Thyroid gland (tissue), 4 donors: ENCODE results near the gene NLRP3. TPM values are rescaled to one million over a fixed set of nuclear protein-coding genes. Genes with fewer than 3 reads are reported as not detected.

ENCODE experiments used
- DNase-seq, 2 donors: peaks; one replicate each; pipeline ENCODE4 v3.0.0-alpha.2; 2019
- H3K27ac ChIP-seq, 3 donors: fragments of 200-600 bp; sonication (generic); 1 replicate in 2 of 3; 2 replicates in 1 of 3; pipeline ENCODE4 v1.5.1; 2016 to 2019; ENCODE audit warnings: mild to moderate bottlenecking in 1 of 3, moderate library complexity in 1 of 3
- H3K27me3 ChIP-seq: fragments of 200-600 bp; sonication (generic); one replicate; pipeline ENCODE4 v1.5.1; 2019
- H3K36me3 ChIP-seq, 2 donors: fragments of 200-600 bp; sonication (generic); one replicate each; pipeline ENCODE4 v1.5.1; 2016 to 2019
- H3K4me1 ChIP-seq, 2 donors: fragments of 200-600 bp; sonication (generic); one replicate each; pipeline ENCODE4 v1.5.1; 2017 to 2019
- H3K4me3 ChIP-seq, 3 donors: fragments of 200-600 bp; sonication (generic); replicated peaks in 1 of 3; 1 replicate in 2 of 3; 2 replicates in 1 of 3; pipeline ENCODE4 v1.5.1; 2016; ENCODE audit warnings: mild to moderate bottlenecking in 1 of 3
- H3K9me3 ChIP-seq: fragments of 200-600 bp; sonication (generic); one replicate; pipeline ENCODE4 v1.5.1; 2017
- POLR2A ChIP-seq, 2 donors: fragments of 450-650 bp; IDR thresholded peaks; one replicate each; pipeline ENCODE4 v1.6.1; 2017; ENCODE audit warnings: antibody characterized with exemption in 2 of 2, mild to moderate bottlenecking in 2 of 2, moderate library complexity in 1 of 2
- WGBS, 2 donors: methylation state at CpG; one replicate each; pipeline ENCODE4 v1.1.5; 2017; 5-methylcytosine and 5-hydroxymethylcytosine counted together
- intact Hi-C: fragments of 100-400 bp; cut with DNase I; formaldehyde crosslinking; loops from one replicate; pipeline ENCODE4 v1.15.1; 2023
- total RNA-seq, 4 donors: library from RNA; depleted of rRNA; stranded (reverse); fragments of >200 nt; gene quantifications; one replicate each; pipeline ENCODE4 v1.2.3, GENCODE V29; 2016
- TF ChIP-seq, protein P1 (sequence below), 6 experiments: fragments of 200-600 bp in 3 of 6; fragments of 450-650 bp in 3 of 6; sonication (generic) in 3 of 6; IDR thresholded peaks; one replicate each; pipeline ENCODE4 v1.5.1; 2016 to 2019; ENCODE audit warnings: antibody characterized with exemption in 6 of 6, mild to moderate bottlenecking in 2 of 6, inconsistent platforms in 1 of 6, moderate library complexity in 1 of 6

NLRP3 gene
- total RNA-seq, 4 donors from 2014 or later = 0.54 to 2.3 (median 0.75) TPM

DNA sequence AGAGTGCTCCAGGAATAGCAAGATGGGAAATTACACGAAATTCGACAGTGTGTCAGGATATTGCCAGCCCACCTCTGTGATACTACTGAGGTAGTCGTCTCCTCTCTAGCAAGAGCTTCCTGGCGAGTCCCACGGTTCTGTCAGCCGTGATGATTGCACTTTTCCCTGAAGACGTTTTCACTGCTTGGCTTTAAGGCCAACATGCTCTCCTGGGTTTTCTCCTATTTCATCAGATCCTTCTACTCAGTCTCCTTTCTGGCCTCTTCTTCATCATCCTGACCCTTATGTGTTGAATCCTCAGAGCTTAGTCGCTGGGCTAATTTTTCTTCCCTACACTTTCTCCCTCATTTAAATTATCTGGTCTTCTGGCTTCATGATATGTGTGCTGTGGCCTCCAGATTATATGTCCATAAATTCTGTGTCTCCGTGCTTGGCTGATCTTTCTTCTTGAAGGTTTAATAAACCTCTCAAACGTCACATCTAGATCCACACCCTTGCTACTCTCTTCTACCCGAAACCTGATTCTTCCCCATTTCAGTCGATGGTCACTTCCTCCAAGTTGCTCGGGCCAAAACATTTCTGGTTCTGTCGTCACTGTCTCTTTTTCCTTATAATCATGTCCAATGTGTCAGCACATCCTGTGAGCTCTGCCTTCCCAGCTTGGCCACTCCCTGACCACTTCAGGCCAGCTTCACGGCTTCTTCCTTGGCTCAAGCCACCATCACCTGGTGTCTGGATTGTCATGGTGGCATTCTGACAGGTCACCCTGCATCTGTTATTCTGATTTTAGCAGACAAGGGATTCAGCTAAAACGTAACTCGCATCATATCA is 29.8 kb downstream of the NLRP3 start:
- TF ChIP-seq, protein P1, sequence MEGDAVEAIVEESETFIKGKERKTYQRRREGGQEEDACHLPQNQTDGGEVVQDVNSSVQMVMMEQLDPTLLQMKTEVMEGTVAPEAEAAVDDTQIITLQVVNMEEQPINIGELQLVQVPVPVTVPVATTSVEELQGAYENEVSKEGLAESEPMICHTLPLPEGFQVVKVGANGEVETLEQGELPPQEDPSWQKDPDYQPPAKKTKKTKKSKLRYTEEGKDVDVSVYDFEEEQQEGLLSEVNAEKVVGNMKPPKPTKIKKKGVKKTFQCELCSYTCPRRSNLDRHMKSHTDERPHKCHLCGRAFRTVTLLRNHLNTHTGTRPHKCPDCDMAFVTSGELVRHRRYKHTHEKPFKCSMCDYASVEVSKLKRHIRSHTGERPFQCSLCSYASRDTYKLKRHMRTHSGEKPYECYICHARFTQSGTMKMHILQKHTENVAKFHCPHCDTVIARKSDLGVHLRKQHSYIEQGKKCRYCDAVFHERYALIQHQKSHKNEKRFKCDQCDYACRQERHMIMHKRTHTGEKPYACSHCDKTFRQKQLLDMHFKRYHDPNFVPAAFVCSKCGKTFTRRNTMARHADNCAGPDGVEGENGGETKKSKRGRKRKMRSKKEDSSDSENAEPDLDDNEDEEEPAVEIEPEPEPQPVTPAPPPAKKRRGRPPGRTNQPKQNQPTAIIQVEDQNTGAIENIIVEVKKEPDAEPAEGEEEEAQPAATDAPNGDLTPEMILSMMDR (IDR thresholded peaks at IDR 0.05) = no peak
- Histone ChIP-seq H3K4me3 (no peak overlapping the region), H3K9me3 (no peaks in the 10 kb centered on the region), H3K27me3 (no peaks in the 10 kb centered on the region), H3K4me1 (no peaks in the 10 kb centered on the region), H3K36me3 (no peaks in the 10 kb centered on the region), H3K27ac (no peak overlapping the region)
- WGBS, 2 donors = 79 to 83% methylated on average over 17 of the region's 17 CpGs
- no peak for DNase-seq
- intact Hi-C loops = no loop called here

DNA sequence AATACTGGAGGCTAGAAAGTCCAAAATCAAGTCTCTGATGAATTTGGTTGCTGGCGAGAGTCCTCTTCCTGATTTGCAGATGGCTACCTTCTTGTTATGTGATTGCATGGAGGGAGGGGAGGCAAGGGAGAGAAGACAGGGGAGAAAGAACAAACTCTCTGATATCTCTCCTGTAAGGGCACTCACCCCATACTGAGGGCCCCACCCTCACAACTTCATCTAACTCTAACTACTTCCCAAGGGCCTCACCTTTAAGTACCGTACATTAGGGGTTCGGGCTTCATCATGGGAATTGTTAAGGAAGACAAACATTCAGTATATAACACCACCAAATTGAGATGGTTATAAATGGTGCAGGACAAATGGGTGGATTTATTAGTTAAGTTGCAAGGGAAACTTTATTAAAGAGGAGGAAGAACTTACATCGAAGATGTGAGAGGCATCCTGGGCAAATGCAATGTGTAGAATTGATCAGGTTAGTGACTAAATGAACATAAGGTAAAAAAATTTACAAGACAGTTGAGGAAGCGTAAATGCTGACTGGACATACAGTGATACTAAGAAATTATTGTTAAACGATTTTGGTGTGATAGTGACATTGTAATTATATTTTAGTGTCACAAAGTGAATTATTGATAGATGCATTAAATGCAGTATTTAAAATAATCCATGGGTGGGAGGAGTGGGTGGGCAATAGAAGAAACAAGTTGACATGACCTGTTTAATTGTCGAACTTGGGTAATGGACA is 31.4 kb downstream of the NLRP3 start:
- Histone ChIP-seq H3K27ac (peak overlapping the region in 1 of 3 donors; percentile 41), H3K9me3 (no peaks in the 10 kb centered on the region), H3K4me3 (peak overlapping the region in 1 of 3 donors; percentile 30), H3K27me3 (no peaks in the 10 kb centered on the region), H3K4me1 (no peaks in the 10 kb centered on the region), H3K36me3 (no peaks in the 10 kb centered on the region)
- WGBS, 2 donors = 84 to 86% methylated on average over 7 of the region's 7 CpGs
- TF ChIP-seq, protein P1 (IDR thresholded peaks at IDR 0.05) = no peak
- TF ChIP-seq POLR2A (IDR thresholded peaks at IDR 0.05) = no peak
- DNase-seq = no peak
- intact Hi-C loops = no loop called here

DNA sequence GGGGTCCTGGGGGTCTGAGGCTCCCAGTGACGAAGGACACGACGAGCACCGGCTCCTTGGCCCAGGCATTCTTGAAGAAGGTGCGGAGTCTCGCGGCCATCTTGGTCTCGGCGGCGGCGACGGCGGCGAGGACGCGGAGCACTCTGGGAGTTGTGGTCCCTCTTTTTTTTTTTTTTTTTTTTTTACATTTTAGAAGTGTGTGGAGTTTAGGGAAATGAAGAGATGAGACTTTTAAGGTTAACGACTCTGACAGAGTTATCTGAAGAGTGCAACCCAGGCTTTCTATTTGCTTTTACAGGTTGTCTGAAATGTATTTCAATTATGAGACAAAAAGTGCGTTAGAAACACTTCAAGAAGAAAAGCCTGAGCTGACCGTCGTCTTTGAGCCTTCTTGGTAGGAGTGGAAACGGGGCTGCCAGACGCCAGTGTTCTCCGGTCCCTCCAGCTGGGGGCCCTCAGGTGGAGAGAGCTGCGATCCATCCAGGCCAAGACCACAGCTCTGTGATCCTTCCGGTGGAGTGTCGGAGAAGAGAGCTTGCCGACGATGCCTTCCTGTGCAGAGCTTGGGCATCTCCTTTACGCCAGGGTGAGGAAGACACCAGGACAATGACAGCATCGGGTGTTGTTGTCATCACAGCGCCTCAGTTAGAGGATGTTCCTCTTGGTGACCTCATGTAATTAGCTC is 32.3 kb downstream of the NLRP3 start:
- no peak for TF ChIP-seq POLR2A (IDR thresholded peaks at IDR 0.05)
- TF ChIP-seq, protein P1 (IDR thresholded peaks at IDR 0.05) = no peak
- DNase-seq = peak; percentile 56 to 62
- H3K4me1 ChIP-seq = no peaks in the 10 kb centered on the region
- H3K27me3 ChIP-seq = no peaks in the 10 kb centered on the region
- H3K9me3 ChIP-seq = no peaks in the 10 kb centered on the region
- no peaks in the 10 kb centered on the region for H3K36me3 ChIP-seq
- peak overlapping the region in 2 of 3 donors; percentile 29 to 41 for H3K27ac ChIP-seq
- WGBS, 2 donors = 7 to 12% methylated on average over 31 of the region's 31 CpGs
- H3K4me3 ChIP-seq = peak overlapping the region in 2 of 3 donors; percentile 30 to 48
- intact Hi-C loops = no loop called here

DNA sequence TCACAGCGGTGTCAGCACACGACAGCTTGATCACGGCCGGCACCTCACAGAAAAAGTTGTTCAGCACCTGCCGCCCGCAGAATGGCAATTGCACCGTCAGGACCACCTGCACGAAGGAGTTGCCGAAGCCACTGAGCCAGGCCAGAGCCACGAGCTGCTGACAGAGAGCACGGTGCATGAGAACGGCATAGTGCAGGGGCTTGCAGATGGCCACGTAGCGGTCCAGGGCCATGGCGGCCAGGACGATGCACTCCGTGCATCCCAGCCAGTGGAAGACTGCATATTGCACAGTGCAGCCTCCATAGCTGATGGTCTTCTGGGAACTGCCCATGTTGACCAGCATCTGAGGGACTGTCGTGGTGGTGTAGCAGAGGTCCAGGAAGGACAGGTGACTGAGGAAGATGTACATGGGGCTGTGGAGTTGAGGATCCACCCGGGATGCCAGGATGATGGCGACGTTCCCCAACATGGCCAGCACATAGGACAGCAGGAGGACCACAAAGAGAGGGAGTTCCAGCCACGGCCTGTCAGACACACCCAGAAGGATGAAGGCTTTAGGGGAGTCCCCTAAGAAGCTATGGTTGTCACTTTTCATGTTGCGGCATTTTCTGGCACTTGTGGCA is 35.5 kb downstream of the NLRP3 start:
- no peak for DNase-seq

More for the DNA sequence above, 35.5 kb downstream of the NLRP3 start:
- no peaks in the 10 kb centered on the region for H3K27me3 ChIP-seq
- no peaks in the 10 kb centered on the region for H3K36me3 ChIP-seq
- H3K27ac ChIP-seq = no peak overlapping the region
- H3K4me1 ChIP-seq = no peaks in the 10 kb centered on the region
- no peaks in the 10 kb centered on the region for H3K9me3 ChIP-seq
- no peak for TF ChIP-seq POLR2A (IDR thresholded peaks at IDR 0.05)
- TF ChIP-seq, protein P1 (IDR thresholded peaks at IDR 0.05) = no peak
- WGBS, 2 donors = 93 to 95% methylated on average over 19 to 23 of the region's 23 CpGs
- intact Hi-C loops = no loop called here
- H3K4me3 ChIP-seq = no peak overlapping the region
